GM12878 (cell line): ENCODE measurements around the gene FNDC3B. TPM values are rescaled to one million over a fixed set of nuclear protein-coding genes. Genes with fewer than 3 reads are reported as not detected.

Source experiments
- ATAC-seq: fragments of 200-7000 bp; cut with Tn5 transposase; 3 replicates; pipeline ENCODE4 v1.9.1; 2020; ENCODE audit warnings: mild to moderate bottlenecking, moderate library complexity
- BruUV-seq: library from RNA; stranded (reverse); fragments of 400-500 nt; replicated peaks from 2 replicates; lab custom pipeline; 2021; lab: Mats Ljungman, UMichigan
- CTCF ChIA-PET: fragments of 300-600 bp; sonication (Branson Sonifier 250); formaldehyde crosslinking; extraction: SDS; loops from one replicate; lab custom pipeline; 2021; ENCODE audit warnings: inconsistent platforms; lab: Yijun Ruan, JAX
- POLR2A ChIA-PET: fragments of 350-600 bp; formaldehyde crosslinking; extraction: SDS; loops from one replicate; lab custom pipeline; 2021; ENCODE audit warnings: inconsistent platforms; lab: Charles Lee
- RAD21 ChIA-PET: fragments of 300-600 bp; sonication (Branson Sonifier 250); formaldehyde crosslinking; loops from one replicate; lab custom pipeline; 2023; ENCODE audit warnings: antibody characterized with exemption; ENCODE audit not compliant: unreplicated experiment; lab: Charles Lee
- SMC1A ChIA-PET: fragments of 300-600 bp; sonication (Branson Sonifier 250); formaldehyde crosslinking; loops from one replicate; lab custom pipeline; 2023; ENCODE audit not compliant: unreplicated experiment, uncharacterized antibody; lab: Charles Lee
- DNase-seq: peaks from one replicate; pipeline ENCODE4 v3.0.0-alpha.2; 2011; ENCODE audit warnings: low read depth, low spot score
- FAIRE-seq: peaks from 3 replicates; lab custom pipeline; 2011; peaks lifted over from hg19 to GRCh38; lab: Jason Lieb, UNC
- H2AFZ ChIP-seq: 2 replicates; pipeline ENCODE4 v1.6.0; 2011; ENCODE audit warnings: low read depth, low read length, control low read depth; ENCODE audit not compliant: control insufficient read depth
- H3K27ac ChIP-seq: 2 replicates; pipeline ENCODE4 v1.5.1; 2011; ENCODE audit warnings: control low read depth; ENCODE audit not compliant: control insufficient read depth, insufficient read depth
- H3K27me3 ChIP-seq, 2 experiments: replicated peaks in 1 of 2; 2 replicates each; pipeline versions ENCODE4 v1.6.0 to v1.6.1; 2011; ENCODE audit warnings: low read length in 1 of 2; ENCODE audit not compliant: control insufficient read depth in 2 of 2, insufficient read depth in 2 of 2
- H3K36me3 ChIP-seq, 2 experiments: 2 replicates each; pipeline ENCODE4 v1.5.1; 2011; ENCODE audit warnings: low read length in 1 of 2; ENCODE audit not compliant: control insufficient read depth in 2 of 2, insufficient read depth in 2 of 2
- H3K4me1 ChIP-seq: 2 replicates; pipeline ENCODE4 v1.6.1; 2011; ENCODE audit warnings: mild to moderate bottlenecking, low read length, moderate library complexity, mixed read lengths; ENCODE audit not compliant: control insufficient read depth, insufficient read depth
- H3K4me2 ChIP-seq: 2 replicates; pipeline ENCODE4 v1.6.0; 2011; ENCODE audit warnings: control low read depth; ENCODE audit not compliant: control insufficient read depth, insufficient read depth
- H3K4me3 ChIP-seq: fragments of 200-600 bp; sonication (generic); 2 replicates; pipeline ENCODE4 v1.5.1; 2016
- H3K79me2 ChIP-seq: 2 replicates; pipeline ENCODE4 v1.6.0; 2011; ENCODE audit warnings: low read length; ENCODE audit not compliant: control insufficient read depth, insufficient read depth
- H3K9ac ChIP-seq: 2 replicates; pipeline ENCODE4 v1.8.0; 2011; ENCODE audit warnings: low read length, control low read depth, mixed read lengths; ENCODE audit not compliant: control insufficient read depth, insufficient read depth
- H3K9me3 ChIP-seq: replicated peaks from 3 replicates; pipeline ENCODE4 v1.5.1; 2011; ENCODE audit warnings: mild to moderate bottlenecking, low read length; ENCODE audit not compliant: control insufficient read depth, insufficient read depth
- H4K20me1 ChIP-seq: 2 replicates; pipeline ENCODE4 v1.6.0; 2011; ENCODE audit not compliant: control insufficient read depth, insufficient read depth
- CEBPB ChIP-seq, 2 experiments: fragments of 150-350 bp in 1 of 2; IDR thresholded peaks; 2 replicates each; pipeline ENCODE4 v1.6.1; 2012 to 2014; ENCODE audit warnings: low read depth in 2 of 2, low read length in 2 of 2, borderline replicate concordance in 1 of 2, inconsistent platforms in 1 of 2
- CHD2 ChIP-seq: IDR thresholded peaks from 2 replicates; pipeline ENCODE4 v1.6.1; 2011; ENCODE audit warnings: low read depth, low read length, improper control_type of control experiment, borderline replicate concordance
- EGR1 ChIP-seq, 2 experiments: IDR thresholded peaks; 1 replicate in 1 of 2; 2 replicates in 1 of 2; pipeline ENCODE4 v1.6.1; 2011 to 2012; ENCODE audit warnings: low read depth in 2 of 2, low read length in 2 of 2, borderline replicate concordance in 1 of 2, mild to moderate bottlenecking in 1 of 2, moderate library complexity in 1 of 2
- ESRRA ChIP-seq: IDR thresholded peaks from 2 replicates; pipeline ENCODE4 v1.6.1; 2012; ENCODE audit warnings: mild to moderate bottlenecking, low read length, improper control_type of control experiment
- IRF4 ChIP-seq: IDR thresholded peaks from 2 replicates; pipeline ENCODE4 v1.6.1; 2011; ENCODE audit warnings: low read depth, low read length
- NFXL1 ChIP-seq: fragments of 450-650 bp; IDR thresholded peaks from 2 replicates; pipeline ENCODE4 v1.6.1; 2017; ENCODE audit warnings: antibody characterized with exemption, mild to moderate bottlenecking, borderline replicate concordance
- TARDBP ChIP-seq: IDR thresholded peaks from 2 replicates; pipeline ENCODE4 v1.6.1; 2016; ENCODE audit warnings: borderline replicate concordance
- WGBS: methylation state at CpG from one replicate; pipeline ENCODE4 v1.1.6; 2016; ENCODE audit warnings: low lambda C conversion rate; ENCODE audit not compliant: insufficient replicate concordance, insufficient coverage; ENCODE audit errors: missing lambda C conversion rate; 5-methylcytosine and 5-hydroxymethylcytosine counted together
- in situ Hi-C: fragments of 300-500 bp; cut with MboI; formaldehyde crosslinking; loops from 9 replicates; pipeline ENCODE4 v1.14.3; 2018; ENCODE audit warnings: mixed read lengths
- intact Hi-C: fragments of 100-400 bp; cut with micrococcal nuclease; formaldehyde crosslinking; loops from one replicate; pipeline ENCODE4 v1.14.2; 2022; ENCODE audit not compliant: unreplicated experiment
- polyA plus RNA-seq, 11 experiments: library from polyadenylated mRNA; depleted of rRNA in 4 of 11; unstranded in 6 of 11; stranded (reverse) in 5 of 11; fragments of >200 nt; fragmentation: Nextera tagmentation in 4 of 11; fragmentation: Illumina TruSeq in 1 of 11; extraction: Ambion mirVana in 4 of 11; extraction: Trizol in 1 of 11; gene quantifications; 1 replicate in 1 of 11; 2 replicates in 10 of 11; pipeline versions ENCODE4 v1.2.1 to v1.2.3, GENCODE V29; 2011 to 2016; ENCODE audit warnings: inconsistent platforms in 2 of 11, missing spikeins in 2 of 11, low read depth in 1 of 11
- total RNA-seq, 4 experiments: library from RNA; depleted of rRNA in 3 of 4; stranded (reverse); fragments of >200 nt in 3 of 4; fragmentation: Illumina TruSeq in 1 of 4; extraction: Trizol in 1 of 4; gene quantifications; 2 replicates each; pipeline versions ENCODE4 v1.2.1 to v1.2.3, GENCODE V29; 2013 to 2021
- TF ChIP-seq, protein P1 (sequence below): fragments of 450-650 bp; IDR thresholded peaks from 2 replicates; pipeline ENCODE4 v1.6.1; 2018; ENCODE audit warnings: mild to moderate bottlenecking, low read depth, moderate library complexity; ENCODE audit not compliant: partially characterized antibody
- TF ChIP-seq, protein P2 (sequence below): IDR thresholded peaks from 2 replicates; pipeline ENCODE4 v1.6.1; 2011; ENCODE audit warnings: low read depth, mild to moderate bottlenecking, low read length, moderate library complexity, borderline replicate concordance; ENCODE audit errors: extremely low read depth
- TF ChIP-seq, protein P3 (sequence below): fragments of 450-650 bp; IDR thresholded peaks from 2 replicates; pipeline ENCODE4 v1.6.1; 2017; ENCODE audit warnings: borderline replicate concordance

The FNDC3B gene
- total and polyA plus RNA-seq, 10 of the 15 experiments (the other 5 are each of a cell fraction or from before 2014, with no cell fraction given), result 7.9 to 35.0 (median 18.5) TPM

DNA sequence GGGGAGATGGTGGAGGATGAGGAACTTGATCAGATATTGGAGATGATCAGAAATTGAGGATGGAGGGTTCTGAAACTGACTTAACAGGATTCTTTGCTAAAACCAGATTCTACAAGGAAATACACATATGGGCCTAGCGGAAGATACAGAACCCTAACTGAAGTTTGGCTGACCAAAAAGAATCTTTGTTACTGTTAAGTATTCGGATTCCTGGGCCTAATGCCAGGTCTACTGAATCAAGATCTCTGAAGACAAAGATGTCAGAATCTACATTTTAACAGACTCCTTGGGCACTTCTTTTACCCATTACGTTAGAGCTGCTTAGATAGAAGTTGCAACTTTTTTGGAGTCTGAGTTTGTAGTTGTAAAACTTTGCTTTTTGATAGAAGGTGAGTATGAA lies 137.7 kb downstream of the FNDC3B start (continued):
- TF ChIP-seq, protein P1, sequence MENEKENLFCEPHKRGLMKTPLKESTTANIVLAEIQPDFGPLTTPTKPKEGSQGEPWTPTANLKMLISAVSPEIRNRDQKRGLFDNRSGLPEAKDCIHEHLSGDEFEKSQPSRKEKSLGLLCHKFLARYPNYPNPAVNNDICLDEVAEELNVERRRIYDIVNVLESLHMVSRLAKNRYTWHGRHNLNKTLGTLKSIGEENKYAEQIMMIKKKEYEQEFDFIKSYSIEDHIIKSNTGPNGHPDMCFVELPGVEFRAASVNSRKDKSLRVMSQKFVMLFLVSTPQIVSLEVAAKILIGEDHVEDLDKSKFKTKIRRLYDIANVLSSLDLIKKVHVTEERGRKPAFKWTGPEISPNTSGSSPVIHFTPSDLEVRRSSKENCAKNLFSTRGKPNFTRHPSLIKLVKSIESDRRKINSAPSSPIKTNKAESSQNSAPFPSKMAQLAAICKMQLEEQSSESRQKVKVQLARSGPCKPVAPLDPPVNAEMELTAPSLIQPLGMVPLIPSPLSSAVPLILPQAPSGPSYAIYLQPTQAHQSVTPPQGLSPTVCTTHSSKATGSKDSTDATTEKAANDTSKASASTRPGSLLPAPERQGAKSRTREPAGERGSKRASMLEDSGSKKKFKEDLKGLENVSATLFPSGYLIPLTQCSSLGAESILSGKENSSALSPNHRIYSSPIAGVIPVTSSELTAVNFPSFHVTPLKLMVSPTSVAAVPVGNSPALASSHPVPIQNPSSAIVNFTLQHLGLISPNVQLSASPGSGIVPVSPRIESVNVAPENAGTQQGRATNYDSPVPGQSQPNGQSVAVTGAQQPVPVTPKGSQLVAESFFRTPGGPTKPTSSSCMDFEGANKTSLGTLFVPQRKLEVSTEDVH, result no peak
- TF ChIP-seq EGR1 (IDR thresholded peaks at IDR 0.05; ENCODE audit: borderline replicate concordance in 1 of 2, low read depth in 2 of 2, low read length in 2 of 2) (no peak), TARDBP (no peak), ESRRA (no peak)
- TF ChIP-seq, protein P2, sequence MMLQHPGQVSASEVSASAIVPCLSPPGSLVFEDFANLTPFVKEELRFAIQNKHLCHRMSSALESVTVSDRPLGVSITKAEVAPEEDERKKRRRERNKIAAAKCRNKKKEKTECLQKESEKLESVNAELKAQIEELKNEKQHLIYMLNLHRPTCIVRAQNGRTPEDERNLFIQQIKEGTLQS, result no peak
- TF ChIP-seq, protein P3, sequence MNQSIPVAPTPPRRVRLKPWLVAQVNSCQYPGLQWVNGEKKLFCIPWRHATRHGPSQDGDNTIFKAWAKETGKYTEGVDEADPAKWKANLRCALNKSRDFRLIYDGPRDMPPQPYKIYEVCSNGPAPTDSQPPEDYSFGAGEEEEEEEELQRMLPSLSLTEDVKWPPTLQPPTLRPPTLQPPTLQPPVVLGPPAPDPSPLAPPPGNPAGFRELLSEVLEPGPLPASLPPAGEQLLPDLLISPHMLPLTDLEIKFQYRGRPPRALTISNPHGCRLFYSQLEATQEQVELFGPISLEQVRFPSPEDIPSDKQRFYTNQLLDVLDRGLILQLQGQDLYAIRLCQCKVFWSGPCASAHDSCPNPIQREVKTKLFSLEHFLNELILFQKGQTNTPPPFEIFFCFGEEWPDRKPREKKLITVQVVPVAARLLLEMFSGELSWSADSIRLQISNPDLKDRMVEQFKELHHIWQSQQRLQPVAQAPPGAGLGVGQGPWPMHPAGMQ, result no peak

DNA sequence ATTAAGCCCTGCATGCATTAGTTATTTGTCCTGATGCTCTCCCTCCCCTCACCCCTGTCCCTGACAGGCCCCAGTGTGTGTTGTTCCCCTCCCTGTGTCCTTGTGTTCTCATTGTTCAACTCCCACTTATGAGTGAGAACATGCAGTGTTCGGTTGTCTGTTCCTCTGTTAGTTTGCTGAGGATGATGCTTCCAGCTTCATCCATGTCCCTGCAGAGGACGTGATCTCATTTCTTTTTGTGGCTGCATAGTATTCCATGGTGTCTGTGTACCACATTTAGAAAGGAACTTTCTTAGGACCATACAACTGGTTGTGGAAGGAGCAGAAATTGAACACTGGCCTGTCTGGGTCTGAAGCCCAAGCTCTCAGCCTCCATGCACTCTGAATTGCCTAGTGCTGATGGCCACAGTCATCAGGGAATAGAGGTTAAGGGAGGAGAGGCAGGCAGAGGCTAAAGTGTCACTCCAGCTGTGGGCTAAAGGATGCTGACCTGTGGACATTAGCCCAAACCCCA lies 138.5 kb downstream of the FNDC3B start:
- FAIRE-seq (no peak), ATAC-seq (no peak)
- H2AFZ ChIP-seq, result no peak overlapping the region
- ChIA-PET POLR2A (interaction anchor here (1.0 to 3.4 kb wide), 6 partner anchors 23 to 142 kb away, joined by 3 to 17 read pairs (median 6); no protein-coding TSS in a partner anchor), RAD21 (interaction anchor here (1.1 to 8.9 kb wide), 5 partner anchors 24 to 37 kb away, joined by 4 to 124 read pairs (median 4); no protein-coding TSS in a partner anchor)
- in situ Hi-C loops (no loop called here), intact Hi-C loops (no loop called here)
- H3K4me2 ChIP-seq, result no peak overlapping the region
- TF ChIP-seq IRF4 (no peak), CEBPB (IDR thresholded peaks at IDR 0.05; ENCODE audit: borderline replicate concordance in 1 of 2, low read depth in 2 of 2, low read length in 2 of 2) (no peak), NFXL1 (no peak), CHD2 (no peak)
- TF ChIP-seq, all 136 proteins: peak for 0
- whole genome bisulfite sequencing, result 94% methylated on average over 2 of the region's 2 CpGs
- H3K36me3 ChIP-seq, result peaks cover 1 to 8% of the 10 kb centered on the region in 2 experiments; a peak in 3 of 4 replicates
- no peak for DNase-seq
- CTCF ChIA-PET, result interaction anchor here (0.7 to 2.4 kb wide), 7 partner anchors 8 to 406 kb away, joined by 3 to 7 read pairs (median 3); no protein-coding TSS in a partner anchor
- H3K4me1 ChIP-seq, result peaks cover 42% of the 10 kb centered on the region
- H3K27ac ChIP-seq, result no peak overlapping the region
- no TSS peak for BruUV-seq
- no peaks in the 10 kb centered on the region for H3K27me3 ChIP-seq
- no peak overlapping the region for H3K4me3 ChIP-seq
- peaks cover 46% of the 10 kb centered on the region for H3K79me2 ChIP-seq
- no peaks in the 10 kb centered on the region for H4K20me1 ChIP-seq
- peaks cover 2% of the 10 kb centered on the region; the same call in 2 of the 3 replicates for H3K9me3 ChIP-seq
- SMC1A ChIA-PET, result interaction anchor here (0.7 to 23.2 kb wide), 11 partner anchors 9 to 376 kb away, joined by 3 to 441 read pairs (median 5); no protein-coding TSS in a partner anchor
- no peak overlapping the region for H3K9ac ChIP-seq
